HepG2 (cell line): Measurements from ENCODE around the gene PLCG1. TPM values are rescaled to one million over a fixed set of nuclear protein-coding genes. Genes with fewer than 3 reads are reported as not detected.

Source experiments
- ATAC-seq: fragments of 200-7000 bp; cut with Tn5 transposase; 3 replicates; pipeline ENCODE4 v1.9.1; 2020; ENCODE audit warnings: mild to moderate bottlenecking, moderate library complexity
- BruUV-seq: library from RNA; stranded (reverse); fragments of 400-500 nt; replicated peaks from 2 replicates; lab custom pipeline; 2021; lab: Mats Ljungman, UMichigan
- CTCF ChIA-PET: fragments of 300-600 bp; formaldehyde crosslinking; extraction: SDS; loops from one replicate; lab custom pipeline; 2021; ENCODE audit warnings: low total read pairs, inconsistent platforms, low intra/inter-chr PET ratio; lab: Yijun Ruan, JAX
- POLR2A ChIA-PET: fragments of 350-600 bp; sonication (Branson Sonifier 250); formaldehyde crosslinking; loops from one replicate; lab custom pipeline; 2020; ENCODE audit warnings: antibody characterized with exemption, inconsistent platforms; lab: Yijun Ruan, JAX
- DNase-seq: peaks from one replicate; pipeline ENCODE4 v3.0.0-alpha.2; 2015; ENCODE audit warnings: low spot score
- FAIRE-seq: peaks from 3 replicates; lab custom pipeline; 2011; peaks lifted over from hg19 to GRCh38; lab: Jason Lieb, UNC
- H2AFZ ChIP-seq: one replicate; pipeline ENCODE4 v1.6.1; 2011; ENCODE audit warnings: low read length, inconsistent platforms
- H3K27ac ChIP-seq: fragments of 300-600 bp; 3 replicates; pipeline ENCODE4 v1.8.0; 2011; ENCODE audit warnings: mixed run types, mild to moderate bottlenecking, mixed read lengths, low read length, inconsistent platforms; ENCODE audit not compliant: insufficient read depth; ENCODE audit errors: extremely low read length
- H3K27me3 ChIP-seq, 2 experiments: fragments of 200-600 bp in 1 of 2; 2 replicates in 1 of 2; 3 replicates in 1 of 2; pipeline versions ENCODE4 v1.6.0 to v1.8.0; 2011; ENCODE audit warnings: low read length in 2 of 2, mild to moderate bottlenecking in 2 of 2, moderate library complexity in 2 of 2, inconsistent platforms in 1 of 2; ENCODE audit not compliant: insufficient read depth in 2 of 2, control insufficient read depth in 1 of 2
- H3K36me3 ChIP-seq, 2 experiments: fragments of 200-600 bp in 1 of 2; replicated peaks in 1 of 2; 2 replicates in 1 of 2; 3 replicates in 1 of 2; pipeline versions ENCODE4 v1.5.1 to v1.8.0; 2011; ENCODE audit warnings: low read length in 2 of 2, inconsistent platforms in 1 of 2; ENCODE audit not compliant: insufficient read depth in 2 of 2, control insufficient read depth in 1 of 2
- H3K4me1 ChIP-seq: 2 replicates; pipeline ENCODE4 v1.5.1; 2012; ENCODE audit warnings: low read length, inconsistent platforms; ENCODE audit not compliant: insufficient read depth
- H3K4me2 ChIP-seq: 2 replicates; pipeline ENCODE4 v1.6.0; 2011; ENCODE audit warnings: low read depth, low read length, inconsistent platforms
- H3K4me3 ChIP-seq, 3 experiments: fragments of 200-600 bp in 1 of 3; sonication (generic), shearing (Covaris generic) in 1 of 3; replicated peaks in 1 of 3; 2 replicates each; pipeline ENCODE4 v1.5.1; 2011 to 2016; ENCODE audit warnings: low read length in 3 of 3, inconsistent platforms in 2 of 3, low read depth in 2 of 3, mild to moderate bottlenecking in 2 of 3, control low read depth in 1 of 3, mixed read lengths in 1 of 3; ENCODE audit not compliant: insufficient read depth in 1 of 3
- H3K79me2 ChIP-seq: one replicate; pipeline ENCODE4 v1.6.1; 2011; ENCODE audit warnings: low read length, inconsistent platforms; ENCODE audit not compliant: insufficient read depth
- H3K9ac ChIP-seq: 2 replicates; pipeline ENCODE4 v1.6.0; 2011; ENCODE audit warnings: mild to moderate bottlenecking, low read depth, low read length, inconsistent platforms; ENCODE audit not compliant: insufficient read depth
- H3K9me3 ChIP-seq: 2 replicates; pipeline ENCODE4 v1.5.1; 2012; ENCODE audit warnings: mild to moderate bottlenecking, low read length
- H4K20me1 ChIP-seq: 2 replicates; pipeline ENCODE4 v1.6.0; 2011; ENCODE audit warnings: inconsistent platforms, mild to moderate bottlenecking, low read length, moderate library complexity; ENCODE audit not compliant: insufficient read depth
- ATF2 ChIP-seq: sonication (generic); formaldehyde crosslinking; IDR thresholded peaks from 2 replicates; pipeline ENCODE4 v1.4.0; 2020; ENCODE audit warnings: missing genetic modification reagents
- ATF7 ChIP-seq, 2 experiments: fragments of 450-650 bp in 1 of 2; sonication (generic) in 1 of 2; formaldehyde crosslinking in 1 of 2; IDR thresholded peaks; 2 replicates each; pipeline versions ENCODE4 v1.4.0 to v1.6.1; 2016 to 2020; ENCODE audit warnings: antibody characterized with exemption in 1 of 2, mild to moderate bottlenecking in 1 of 2, missing genetic modification reagents in 1 of 2
- ERF ChIP-seq: IDR thresholded peaks from 2 replicates; pipeline ENCODE4 v1.6.1; 2018; ENCODE audit warnings: missing biosample characterization, missing genetic modification reagents
- GATAD2A ChIP-seq: IDR thresholded peaks from 2 replicates; pipeline ENCODE4 v1.6.1; 2016
- GZF1 ChIP-seq: sonication (generic); formaldehyde crosslinking; IDR thresholded peaks from 2 replicates; pipeline ENCODE4 v1.5.1; 2020; ENCODE audit warnings: mild to moderate bottlenecking, missing genetic modification reagents
- NR2F2 ChIP-seq: IDR thresholded peaks from 2 replicates; pipeline ENCODE4 v1.6.1; 2012; ENCODE audit warnings: low read depth, inconsistent platforms, borderline replicate concordance
- NR2F6 ChIP-seq, 2 experiments: IDR thresholded peaks; 2 replicates each; pipeline ENCODE4 v1.6.1; 2016; ENCODE audit warnings: antibody characterized with exemption in 1 of 2, mild to moderate bottlenecking in 1 of 2
- RXRA ChIP-seq: sonication (generic); formaldehyde crosslinking; IDR thresholded peaks from 2 replicates; pipeline ENCODE4 v1.5.1; 2020; ENCODE audit warnings: missing genetic modification reagents
- RXRB ChIP-seq: IDR thresholded peaks from 2 replicates; pipeline ENCODE4 v1.6.1; 2016; ENCODE audit warnings: borderline replicate concordance, missing genetic modification reagents, missing compliant biosample characterization
- TFAP4 ChIP-seq: sonication (generic); IDR thresholded peaks from 2 replicates; pipeline ENCODE4 v1.6.1; 2016; ENCODE audit warnings: low read depth, borderline replicate concordance
- ZFX ChIP-seq: sonication (generic); formaldehyde crosslinking; IDR thresholded peaks from 2 replicates; pipeline ENCODE4 v1.4.0; 2020; ENCODE audit warnings: mild to moderate bottlenecking, low read depth, missing genetic modification reagents, moderate library complexity
- ZKSCAN1 ChIP-seq: fragments of 150-350 bp; IDR thresholded peaks from 2 replicates; pipeline ENCODE4 v1.6.1; 2014; ENCODE audit warnings: low read length
- ZNF101 ChIP-seq: sonication (generic); formaldehyde crosslinking; IDR thresholded peaks from 2 replicates; pipeline ENCODE4 v1.4.0; 2020; ENCODE audit warnings: mild to moderate bottlenecking, low read depth, missing genetic modification reagents, borderline replicate concordance
- ZNF225 ChIP-seq: sonication (generic); formaldehyde crosslinking; IDR thresholded peaks from 2 replicates; pipeline ENCODE4 v1.4.0; 2020; ENCODE audit warnings: mild to moderate bottlenecking, missing genetic modification reagents
- ZNF281 ChIP-seq: sonication (generic); formaldehyde crosslinking; IDR thresholded peaks from 2 replicates; pipeline ENCODE4 v1.4.0; 2020; ENCODE audit warnings: missing genetic modification reagents, borderline replicate concordance
- ZNF557 ChIP-seq: sonication (generic); formaldehyde crosslinking; IDR thresholded peaks from 2 replicates; pipeline ENCODE4 v1.4.0; 2020; ENCODE audit warnings: missing genetic modification reagents
- ZNF607 ChIP-seq: sonication (generic); formaldehyde crosslinking; IDR thresholded peaks from 2 replicates; pipeline ENCODE4 v1.5.1; 2020; ENCODE audit warnings: missing genetic modification reagents, mild to moderate bottlenecking, borderline replicate concordance
- ZNF615 ChIP-seq: sonication (generic); formaldehyde crosslinking; IDR thresholded peaks from 2 replicates; pipeline ENCODE4 v1.5.0; 2020; ENCODE audit warnings: mild to moderate bottlenecking, missing genetic modification reagents, borderline replicate concordance
- ZNF678 ChIP-seq: sonication (generic); formaldehyde crosslinking; IDR thresholded peaks from 2 replicates; pipeline ENCODE4 v1.4.0; 2020; ENCODE audit warnings: mild to moderate bottlenecking, missing genetic modification reagents
- ZNF878 ChIP-seq: sonication (generic); formaldehyde crosslinking; IDR thresholded peaks from 2 replicates; pipeline ENCODE4 v1.8.1; 2023; ENCODE audit warnings: mild to moderate bottlenecking, missing genetic modification reagents, moderate library complexity
- WGBS: methylation state at CpG from one replicate; pipeline ENCODE4 v1.1.6; 2017; ENCODE audit warnings: low lambda C conversion rate; 5-methylcytosine and 5-hydroxymethylcytosine counted together
- in situ Hi-C: cut with HindIII; loops from 2 replicates; pipeline ENCODE4 v1.10.0; 2017; ENCODE audit warnings: low pct_unique_long_range_greater_than_20kb; ENCODE audit not compliant: extremely low pct_ligation_motif_present
- intact Hi-C: fragments of 100-400 bp; cut with micrococcal nuclease; formaldehyde crosslinking; loops from one replicate; pipeline ENCODE4 v1.10.0; 2022; ENCODE audit not compliant: unreplicated experiment
- polyA plus RNA-seq, 8 experiments: library from polyadenylated mRNA; depleted of rRNA in 3 of 8; stranded (reverse) in 7 of 8; unstranded in 1 of 8; fragments of >200 nt; fragmentation: Illumina TruSeq in 4 of 8; extraction: Trizol in 4 of 8; gene quantifications; 2 replicates each; pipeline versions ENCODE4 v1.2.1 to v1.2.3, GENCODE V29; 2011 to 2016; ENCODE audit warnings: low read depth in 4 of 8, missing spikeins in 1 of 8, mixed read lengths in 1 of 8; ENCODE audit not compliant: insufficient read depth in 1 of 8
- total RNA-seq, 5 experiments: library from RNA; depleted of rRNA; stranded (reverse); fragments of >200 nt; fragmentation: Illumina TruSeq; extraction: Trizol; gene quantifications; 2 replicates each; pipeline ENCODE4 v1.2.3, GENCODE V29; 2016; ENCODE audit warnings: low read depth in 1 of 5

PLCG1 gene
- total and polyA plus RNA-seq, 2 of the 13 experiments (the other 11 are each of a cell fraction or from before 2014, with no cell fraction given) = 85.3 to 158 TPM

- Histone ChIP-seq H3K4me2 (peak overlapping the region; percentile 97), H3K4me3 (peak overlapping the region in 1 of 3 experiments; percentile 37; a peak in 2 of 6 replicates), H3K27ac (peak overlapping the region; percentile 64), H3K9ac (peak overlapping the region; percentile 96), H3K4me1 (peaks cover 52% of the 10 kb centered on the region), H3K36me3 (peaks cover 9 to 17% of the 10 kb centered on the region in 2 experiments), H3K27me3 (no peaks in the 10 kb centered on the region), H4K20me1 (peaks cover 14% of the 10 kb centered on the region), H2AFZ (no peak overlapping the region), H3K9me3 (no peaks in the 10 kb centered on the region), H3K79me2 (peaks cover 88% of the 10 kb centered on the region)
- POLR2A ChIA-PET = interaction anchor here (1.7 kb wide), 1 partner anchor 199 kb away, joined by 6 read pairs; the partner anchor contains the start of gene LPIN3
- no TSS peak for BruUV-seq
- in situ Hi-C loops = no loop called here
- DNase-seq (peak; percentile 49), FAIRE-seq (no peak), ATAC-seq (peak; percentile 6)
- intact Hi-C loops = no loop called here
- CTCF ChIA-PET = no interaction called here
- WGBS = 69% methylated on average over 6 of the region's 8 CpGs
- TF ChIP-seq RXRB (CRISPR knock-in tag) (no peak), ZNF678 (CRISPR knock-in tag) (no peak), ZNF225 (CRISPR knock-in tag) (0 out of 2 replicates have a peak, but pooled peaks have one; percentile 11), ERF (CRISPR knock-in tag) (0 out of 2 replicates have a peak, but pooled peaks have one; percentile 0), ZNF281 (0 out of 2 replicates have a peak, but pooled peaks have one; percentile 35), NR2F6 (IDR thresholded peaks at IDR 0.05) (peak; percentile 55), NR2F6 (CRISPR knock-in tag; IDR thresholded peaks at IDR 0.05) (peak; percentile 34; the same call in 1 of the 2 replicates), ZNF878 (CRISPR knock-in tag) (no peak), GATAD2A (peak; percentile 7; the same call in 1 of the 2 replicates), ZFX (peak; percentile 77; the same call in 1 of the 2 replicates), ZNF557 (CRISPR knock-in tag) (no peak), TFAP4 (peak; percentile 65; the same call in 1 of the 2 replicates), ZKSCAN1 (no peak), NR2F2 (0 out of 2 replicates have a peak, but pooled peaks have one; percentile 50), RXRA (CRISPR knock-in tag) (peak; percentile 40), ZNF607 (CRISPR knock-in tag) (0 out of 2 replicates have a peak, but pooled peaks have one; percentile 73), ZNF615 (CRISPR knock-in tag) (no peak), ZNF101 (CRISPR knock-in tag) (no peak), GZF1 (CRISPR knock-in tag) (no peak), ATF2 (CRISPR knock-in tag) (no peak), ATF7 (IDR thresholded peaks at IDR 0.05) (no peak), ATF7 (CRISPR knock-in tag; IDR thresholded peaks at IDR 0.05) (no peak)
Observed at GRCh38 chr20:41141153-41141815, 3.9 kb downstream of the PLCG1 start.
